UCSD-AML1 (cell line): ENCODE measurements around the gene REPS1.

Source experiments
- DNase-seq: peaks from one replicate; lab custom pipeline; 2025; ENCODE audit not compliant: unreplicated experiment; lab: John Stamatoyannopoulos, UW

Gene REPS1

DNA sequence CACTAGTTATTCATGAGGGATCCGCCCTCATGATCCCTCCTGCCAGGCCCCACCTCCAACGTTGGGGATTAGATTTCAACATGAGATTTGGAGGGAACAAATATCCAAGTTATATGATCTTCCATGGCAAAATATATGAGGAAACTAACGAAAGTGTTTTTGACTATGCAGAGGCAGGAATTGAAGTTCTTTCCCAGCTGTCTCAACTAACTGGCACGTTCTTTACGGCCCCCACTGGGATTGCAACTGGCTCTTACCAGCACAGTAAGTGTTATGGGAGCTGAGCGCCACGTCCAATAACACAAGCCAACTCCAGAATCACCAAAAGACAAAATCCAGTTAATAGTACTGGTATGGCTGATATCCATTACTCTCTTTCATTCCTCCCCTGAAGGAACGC is 125.6 kb downstream of the REPS1 start:
- no peak for DNase-seq

DNA sequence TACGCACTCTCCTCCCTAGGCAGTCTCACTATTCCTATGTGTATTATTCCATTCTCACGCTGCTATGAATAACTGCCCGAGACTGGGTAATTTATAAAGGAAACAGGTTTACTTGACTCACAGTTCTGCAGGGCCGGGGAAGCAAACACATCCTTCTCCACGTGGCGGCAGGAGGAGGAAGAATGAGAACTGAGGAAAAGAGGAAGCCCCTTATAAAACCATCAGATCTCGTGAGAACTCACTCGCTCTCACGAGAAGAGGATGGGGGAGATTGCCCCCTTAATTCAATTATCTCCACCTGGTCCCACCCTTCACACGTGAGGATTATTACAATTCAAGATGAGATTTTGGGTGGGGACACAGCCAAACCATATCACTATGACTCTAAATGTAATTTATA is 130.3 kb downstream of the REPS1 start:
- DNase-seq: no peak

DNA sequence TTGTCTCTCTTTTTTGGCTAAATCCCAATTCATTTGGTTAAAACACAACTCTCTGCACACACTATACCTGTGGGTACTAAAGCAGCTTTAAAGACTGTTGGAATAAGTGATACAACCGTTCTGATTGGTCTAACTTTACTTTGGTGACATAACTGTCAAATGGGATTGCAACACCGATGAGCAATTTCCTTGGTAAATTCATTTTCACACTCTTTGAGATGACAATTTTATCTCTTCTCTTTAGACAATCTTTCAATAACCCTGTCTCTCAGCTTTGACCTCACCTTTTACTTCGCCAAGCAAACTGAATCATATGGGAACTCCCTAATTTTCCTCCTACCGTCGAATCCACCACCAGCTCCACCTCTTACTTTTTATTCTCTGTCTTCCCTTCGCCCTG is 131.4 kb downstream of the REPS1 start:
- DNase-seq: no peak
